Ishikawa (cell line): ENCODE measurements around the gene CHMP4B.

ENCODE experiments used
- CEBPB ChIP-seq: IDR thresholded peaks from 2 replicates; pipeline ENCODE4 v1.6.1; 2012
- CREB1 ChIP-seq: IDR thresholded peaks from 2 replicates; pipeline ENCODE4 v1.6.1; 2012; ENCODE audit warnings: low read depth
- EGR1 ChIP-seq: IDR thresholded peaks from 2 replicates; pipeline ENCODE4 v1.6.1; 2012
- EP300 ChIP-seq: IDR thresholded peaks from 2 replicates; pipeline ENCODE4 v1.6.1; 2012; ENCODE audit warnings: borderline replicate concordance
- FOXM1 ChIP-seq: IDR thresholded peaks from 2 replicates; pipeline ENCODE4 v1.6.1; 2012; ENCODE audit warnings: low read depth, borderline replicate concordance
- RAD21 ChIP-seq: IDR thresholded peaks from 2 replicates; pipeline ENCODE4 v1.6.1; 2012; ENCODE audit warnings: low read depth
- TAF1 ChIP-seq: IDR thresholded peaks from 2 replicates; pipeline ENCODE4 v1.6.1; 2012; ENCODE audit warnings: low read depth, mild to moderate bottlenecking
- TCF12 ChIP-seq: IDR thresholded peaks from 2 replicates; pipeline ENCODE4 v1.6.1; 2012; ENCODE audit warnings: low read depth
- TEAD4 ChIP-seq: IDR thresholded peaks from 2 replicates; pipeline ENCODE4 v1.6.1; 2012
- USF1 ChIP-seq: IDR thresholded peaks from 2 replicates; pipeline ENCODE4 v1.6.1; 2012
- YY1 ChIP-seq: IDR thresholded peaks from 2 replicates; pipeline ENCODE4 v1.6.1; 2012; ENCODE audit warnings: low read depth
- ZBTB7A ChIP-seq: IDR thresholded peaks from 2 replicates; pipeline ENCODE4 v1.6.1; 2012; ENCODE audit warnings: low read depth
- TF ChIP-seq, protein P1 (sequence below): IDR thresholded peaks from 2 replicates; pipeline ENCODE4 v1.6.1; 2012; ENCODE audit warnings: low read depth, mild to moderate bottlenecking
- TF ChIP-seq, protein P2 (sequence below): IDR thresholded peaks from 2 replicates; pipeline ENCODE4 v1.6.1; 2012

- TF ChIP-seq, protein P1, sequence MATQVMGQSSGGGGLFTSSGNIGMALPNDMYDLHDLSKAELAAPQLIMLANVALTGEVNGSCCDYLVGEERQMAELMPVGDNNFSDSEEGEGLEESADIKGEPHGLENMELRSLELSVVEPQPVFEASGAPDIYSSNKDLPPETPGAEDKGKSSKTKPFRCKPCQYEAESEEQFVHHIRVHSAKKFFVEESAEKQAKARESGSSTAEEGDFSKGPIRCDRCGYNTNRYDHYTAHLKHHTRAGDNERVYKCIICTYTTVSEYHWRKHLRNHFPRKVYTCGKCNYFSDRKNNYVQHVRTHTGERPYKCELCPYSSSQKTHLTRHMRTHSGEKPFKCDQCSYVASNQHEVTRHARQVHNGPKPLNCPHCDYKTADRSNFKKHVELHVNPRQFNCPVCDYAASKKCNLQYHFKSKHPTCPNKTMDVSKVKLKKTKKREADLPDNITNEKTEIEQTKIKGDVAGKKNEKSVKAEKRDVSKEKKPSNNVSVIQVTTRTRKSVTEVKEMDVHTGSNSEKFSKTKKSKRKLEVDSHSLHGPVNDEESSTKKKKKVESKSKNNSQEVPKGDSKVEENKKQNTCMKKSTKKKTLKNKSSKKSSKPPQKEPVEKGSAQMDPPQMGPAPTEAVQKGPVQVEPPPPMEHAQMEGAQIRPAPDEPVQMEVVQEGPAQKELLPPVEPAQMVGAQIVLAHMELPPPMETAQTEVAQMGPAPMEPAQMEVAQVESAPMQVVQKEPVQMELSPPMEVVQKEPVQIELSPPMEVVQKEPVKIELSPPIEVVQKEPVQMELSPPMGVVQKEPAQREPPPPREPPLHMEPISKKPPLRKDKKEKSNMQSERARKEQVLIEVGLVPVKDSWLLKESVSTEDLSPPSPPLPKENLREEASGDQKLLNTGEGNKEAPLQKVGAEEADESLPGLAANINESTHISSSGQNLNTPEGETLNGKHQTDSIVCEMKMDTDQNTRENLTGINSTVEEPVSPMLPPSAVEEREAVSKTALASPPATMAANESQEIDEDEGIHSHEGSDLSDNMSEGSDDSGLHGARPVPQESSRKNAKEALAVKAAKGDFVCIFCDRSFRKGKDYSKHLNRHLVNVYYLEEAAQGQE, result no peak
- TF ChIP-seq YY1 (no peak), USF1 (no peak), EGR1 (no peak), CEBPB (no peak), EP300 (no peak), CREB1 (no peak), FOXM1 (no peak), TEAD4 (no peak), TAF1 (no peak), ZBTB7A (no peak), RAD21 (no peak), TCF12 (no peak)
- TF ChIP-seq, protein P2, sequence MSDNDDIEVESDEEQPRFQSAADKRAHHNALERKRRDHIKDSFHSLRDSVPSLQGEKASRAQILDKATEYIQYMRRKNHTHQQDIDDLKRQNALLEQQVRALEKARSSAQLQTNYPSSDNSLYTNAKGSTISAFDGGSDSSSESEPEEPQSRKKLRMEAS, result no peak
Measured at GRCh38 chr20:33788351-33789049, 22.6 kb upstream of the CHMP4B start.
